Measurements from ENCODE around the gene NDUFAF7. TPM values are rescaled to one million over a fixed set of nuclear protein-coding genes. Genes with fewer than 3 reads are reported as not detected.

Gene NDUFAF7
- total RNA-seq, 1 experiment from 2014 or later = 28.8 TPM

- H3K27me3 ChIP-seq (ENCODE audit: control insufficient read depth, insufficient read depth, low read length) = no peaks in the 10 kb centered on the region
- peak; percentile 33 for DNase-seq
- peak overlapping the region; percentile 88 for H3K4me3 ChIP-seq (ENCODE audit: insufficient read depth, low read depth, low read length)
- H3K36me3 ChIP-seq (replicated peaks; ENCODE audit: control insufficient read depth, insufficient read depth, low read length) = peaks cover 12% of the 10 kb centered on the region
Measured at GRCh38 chr2:37232131-37232933, 874 bp downstream of the NDUFAF7 start.

- H3K36me3 ChIP-seq (replicated peaks; ENCODE audit: control insufficient read depth, insufficient read depth, low read length) = peaks cover 19% of the 10 kb centered on the region
- H3K4me3 ChIP-seq (ENCODE audit: insufficient read depth, low read depth, low read length) = no peak overlapping the region
- no peaks in the 10 kb centered on the region for H3K27me3 ChIP-seq (ENCODE audit: control insufficient read depth, insufficient read depth, low read length)
- DNase-seq = no peak
Measured at GRCh38 chr2:37243435-37243834, 12.0 kb downstream of the NDUFAF7 start.

- peaks cover 19% of the 10 kb centered on the region for H3K36me3 ChIP-seq (replicated peaks; ENCODE audit: control insufficient read depth, insufficient read depth, low read length)
Measured at GRCh38 chr2:37244017-37244416, 12.6 kb downstream of the NDUFAF7 start.

DNA sequence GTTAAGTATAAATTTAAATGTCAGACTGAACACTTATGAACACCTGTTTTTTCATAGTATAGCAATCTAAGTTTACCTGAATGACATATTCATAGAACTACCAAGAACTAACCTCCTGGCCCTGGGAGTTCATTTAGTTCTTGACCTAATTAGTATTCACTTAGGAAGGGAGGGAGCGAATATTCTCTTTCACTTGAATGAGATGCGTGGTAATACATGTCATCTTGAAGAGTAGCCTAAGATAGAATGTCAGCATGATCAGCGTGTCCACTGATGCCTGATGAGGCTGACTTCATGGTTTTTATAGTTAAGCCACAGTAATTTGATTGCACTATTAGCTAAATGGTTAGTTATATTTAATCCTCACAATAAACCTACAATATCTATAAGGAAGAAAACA is 13.3 kb downstream of the NDUFAF7 start:
- no peak for DNase-seq

More at GRCh38 chr2:37244017-37244416, 12.6 kb downstream of the NDUFAF7 start:
- no peak for DNase-seq
- Histone ChIP-seq H3K4me3 (ENCODE audit: insufficient read depth, low read depth, low read length) (no peak overlapping the region), H3K27me3 (ENCODE audit: control insufficient read depth, insufficient read depth, low read length) (no peaks in the 10 kb centered on the region)

DNA sequence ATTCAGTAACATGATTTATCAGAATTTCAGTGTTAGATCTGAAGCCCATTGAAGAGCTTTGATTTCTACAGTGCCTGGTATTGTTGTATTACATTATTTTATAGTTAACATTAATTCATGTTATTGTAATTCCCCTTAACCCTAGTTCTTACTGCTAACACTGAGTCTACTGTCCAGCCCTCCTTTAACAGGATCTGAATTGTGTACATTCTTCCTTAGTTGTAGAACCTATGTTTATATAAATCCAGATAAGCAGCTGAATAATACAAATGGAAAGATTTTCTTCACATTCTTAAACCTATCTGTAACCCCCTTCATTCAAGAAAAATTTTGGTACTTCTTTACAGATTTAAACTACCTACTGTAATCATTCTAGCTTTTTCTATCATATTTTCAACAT is 14.7 kb downstream of the NDUFAF7 start:
- Histone ChIP-seq H3K36me3 (replicated peaks; ENCODE audit: control insufficient read depth, insufficient read depth, low read length) (peaks cover 21% of the 10 kb centered on the region), H3K27me3 (ENCODE audit: control insufficient read depth, insufficient read depth, low read length) (no peaks in the 10 kb centered on the region), H3K4me3 (ENCODE audit: insufficient read depth, low read depth, low read length) (no peak overlapping the region)
- no peak for DNase-seq

More for the DNA sequence above, 13.3 kb downstream of the NDUFAF7 start:
- Histone ChIP-seq H3K36me3 (replicated peaks; ENCODE audit: control insufficient read depth, insufficient read depth, low read length) (peaks cover 21% of the 10 kb centered on the region), H3K27me3 (ENCODE audit: control insufficient read depth, insufficient read depth, low read length) (no peaks in the 10 kb centered on the region), H3K4me3 (ENCODE audit: insufficient read depth, low read depth, low read length) (no peak overlapping the region)

- Histone ChIP-seq H3K27me3 (ENCODE audit: control insufficient read depth, insufficient read depth, low read length) (no peaks in the 10 kb centered on the region), H3K4me3 (ENCODE audit: insufficient read depth, low read depth, low read length) (no peak overlapping the region), H3K36me3 (replicated peaks; ENCODE audit: control insufficient read depth, insufficient read depth, low read length) (peaks cover 24% of the 10 kb centered on the region)
- DNase-seq = no peak
Measured at GRCh38 chr2:37250869-37251740, 19.6 kb downstream of the NDUFAF7 start.

DNA sequence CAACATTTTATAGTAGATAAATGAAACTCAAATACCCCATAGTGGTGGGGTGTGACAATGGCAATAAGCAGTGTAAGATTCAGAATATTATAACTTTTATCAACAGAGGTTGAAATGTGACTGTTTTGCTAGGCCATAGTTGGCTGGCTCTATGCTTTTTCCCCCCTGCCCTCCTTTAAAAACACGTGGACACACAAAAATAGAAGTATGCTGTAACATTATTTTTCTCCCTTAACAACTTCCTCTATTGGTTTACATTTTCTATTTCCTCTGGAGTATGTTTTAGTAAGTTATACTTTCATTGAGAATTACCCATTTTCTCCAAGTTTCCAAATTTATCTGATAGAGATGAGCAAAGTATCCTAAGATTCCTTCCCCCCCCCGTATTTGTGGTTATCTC is 31.1 kb downstream of the NDUFAF7 start:
- Histone ChIP-seq H3K36me3 (replicated peaks; ENCODE audit: control insufficient read depth, insufficient read depth, low read length) (peaks cover 8% of the 10 kb centered on the region), H3K4me3 (ENCODE audit: insufficient read depth, low read depth, low read length) (no peak overlapping the region), H3K27me3 (ENCODE audit: control insufficient read depth, insufficient read depth, low read length) (no peaks in the 10 kb centered on the region)
- no peak for DNase-seq

DNA sequence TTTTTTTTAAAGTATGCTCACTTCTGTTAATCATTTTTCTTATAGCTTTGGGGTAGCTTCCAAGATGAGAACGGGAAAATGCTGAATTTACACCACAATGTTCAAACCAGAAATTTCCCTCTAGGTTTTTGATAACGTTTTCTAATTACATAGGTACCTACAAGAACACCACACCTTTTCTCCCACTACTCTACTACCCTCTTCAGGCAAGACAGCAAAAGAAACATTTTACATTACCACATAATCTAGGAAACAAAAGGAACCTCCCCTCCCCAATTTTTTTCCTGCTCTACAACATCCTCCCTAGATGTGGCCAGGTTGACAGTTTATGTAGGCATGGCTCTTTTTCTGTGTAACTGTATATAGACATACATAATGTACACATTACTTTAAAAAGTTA is 32.4 kb downstream of the NDUFAF7 start:
- DNase-seq = peak; percentile 5
- H3K27me3 ChIP-seq (ENCODE audit: control insufficient read depth, insufficient read depth, low read length) = no peaks in the 10 kb centered on the region
- peaks cover 5% of the 10 kb centered on the region for H3K36me3 ChIP-seq (replicated peaks; ENCODE audit: control insufficient read depth, insufficient read depth, low read length)
- H3K4me3 ChIP-seq (ENCODE audit: insufficient read depth, low read depth, low read length) = no peak overlapping the region

- no peak for DNase-seq
- no peaks in the 10 kb centered on the region for H3K27me3 ChIP-seq (ENCODE audit: control insufficient read depth, insufficient read depth, low read length)
- H3K4me3 ChIP-seq (ENCODE audit: insufficient read depth, low read depth, low read length) = no peak overlapping the region
- peaks cover 4% of the 10 kb centered on the region for H3K36me3 ChIP-seq (replicated peaks; ENCODE audit: control insufficient read depth, insufficient read depth, low read length)
Measured at GRCh38 chr2:37267685-37268084, 36.2 kb downstream of the NDUFAF7 start.

DNA sequence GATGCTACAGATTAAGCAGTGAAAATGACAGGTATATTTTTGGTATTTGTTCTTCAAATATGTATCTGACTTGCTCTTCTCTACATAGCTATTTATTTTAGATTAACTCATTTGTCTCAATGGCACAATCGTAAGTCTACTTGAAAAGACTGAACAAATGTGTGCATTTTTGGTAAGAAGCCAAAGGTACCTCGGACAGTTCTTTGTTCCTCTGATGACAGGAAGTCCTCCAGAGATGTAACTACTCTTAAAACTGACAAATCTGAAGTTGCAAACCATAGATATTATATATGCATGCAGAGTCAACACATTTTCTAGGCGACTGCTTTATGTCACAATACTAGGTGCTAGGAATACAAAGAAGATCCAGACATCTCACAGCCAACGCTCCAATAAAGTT is 36.7 kb downstream of the NDUFAF7 start:
- H3K4me3 ChIP-seq (ENCODE audit: insufficient read depth, low read depth, low read length) = no peak overlapping the region
- no peak for DNase-seq
- H3K27me3 ChIP-seq (ENCODE audit: control insufficient read depth, insufficient read depth, low read length) = no peaks in the 10 kb centered on the region
- peaks cover 4% of the 10 kb centered on the region for H3K36me3 ChIP-seq (replicated peaks; ENCODE audit: control insufficient read depth, insufficient read depth, low read length)

GRCh38 chr2:37271376-37272067 is 40.1 kb downstream of the NDUFAF7 start:
- Histone ChIP-seq H3K36me3 (replicated peaks; ENCODE audit: control insufficient read depth, insufficient read depth, low read length) (peaks cover 4% of the 10 kb centered on the region), H3K27me3 (ENCODE audit: control insufficient read depth, insufficient read depth, low read length) (no peaks in the 10 kb centered on the region), H3K4me3 (ENCODE audit: insufficient read depth, low read depth, low read length) (no peak overlapping the region)
- DNase-seq = no peak

DNA sequence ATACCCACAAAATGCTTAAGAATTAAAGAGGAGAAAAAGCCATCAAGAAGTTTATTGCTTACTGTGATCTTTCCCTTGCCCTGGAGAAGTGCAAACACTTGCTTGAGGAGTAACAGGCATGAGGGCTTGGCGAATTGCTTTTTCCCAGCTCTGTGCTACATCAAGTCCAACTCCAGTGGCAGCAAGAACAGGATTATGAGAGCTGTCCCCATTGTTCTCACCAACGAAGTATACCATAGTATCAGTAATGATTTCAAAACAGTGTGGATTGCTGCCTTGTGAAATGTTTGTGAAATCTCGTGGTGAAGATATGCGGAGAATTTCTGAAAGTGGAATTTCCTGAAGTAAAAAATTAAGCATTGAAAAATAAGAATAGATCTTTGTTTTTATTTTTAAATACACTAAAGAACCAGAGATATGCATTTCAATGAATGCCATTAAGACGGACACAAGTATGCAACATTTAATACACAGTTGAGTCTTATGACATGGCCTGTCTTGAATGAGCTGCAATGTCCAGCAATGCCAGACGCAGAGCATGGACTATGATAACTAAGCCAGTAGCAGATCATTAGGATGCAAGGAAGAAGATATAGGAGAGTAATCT is 43.0 kb downstream of the NDUFAF7 start:
- no peak overlapping the region for H3K4me3 ChIP-seq (ENCODE audit: insufficient read depth, low read depth, low read length)
- no peak for DNase-seq
- H3K27me3 ChIP-seq (ENCODE audit: control insufficient read depth, insufficient read depth, low read length) = no peaks in the 10 kb centered on the region
- peaks cover 2% of the 10 kb centered on the region for H3K36me3 ChIP-seq (replicated peaks; ENCODE audit: control insufficient read depth, insufficient read depth, low read length)

DNA sequence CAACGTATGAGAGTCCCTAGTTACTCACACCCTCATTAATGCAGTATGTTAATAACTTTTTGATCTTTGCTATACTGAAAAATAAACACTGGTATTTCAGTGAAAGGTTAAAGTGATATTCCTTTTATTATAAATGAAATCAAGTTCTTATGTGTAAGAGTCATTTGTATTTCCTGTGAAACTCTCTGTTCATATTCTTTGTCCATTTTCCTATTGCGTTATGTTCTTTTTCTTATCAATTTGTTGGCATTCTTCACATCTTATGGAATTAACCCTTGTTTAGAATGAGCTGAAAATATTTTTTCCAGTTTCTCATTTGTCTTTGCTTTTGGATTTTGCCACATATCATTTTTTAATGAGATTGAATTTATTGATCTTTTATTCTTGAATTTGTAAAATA is 44.8 kb downstream of the NDUFAF7 start:
- no peak overlapping the region for H3K4me3 ChIP-seq (ENCODE audit: insufficient read depth, low read depth, low read length)
- peaks cover 3% of the 10 kb centered on the region for H3K36me3 ChIP-seq (replicated peaks; ENCODE audit: control insufficient read depth, insufficient read depth, low read length)
- H3K27me3 ChIP-seq (ENCODE audit: control insufficient read depth, insufficient read depth, low read length) = no peaks in the 10 kb centered on the region
- no peak for DNase-seq

DNA sequence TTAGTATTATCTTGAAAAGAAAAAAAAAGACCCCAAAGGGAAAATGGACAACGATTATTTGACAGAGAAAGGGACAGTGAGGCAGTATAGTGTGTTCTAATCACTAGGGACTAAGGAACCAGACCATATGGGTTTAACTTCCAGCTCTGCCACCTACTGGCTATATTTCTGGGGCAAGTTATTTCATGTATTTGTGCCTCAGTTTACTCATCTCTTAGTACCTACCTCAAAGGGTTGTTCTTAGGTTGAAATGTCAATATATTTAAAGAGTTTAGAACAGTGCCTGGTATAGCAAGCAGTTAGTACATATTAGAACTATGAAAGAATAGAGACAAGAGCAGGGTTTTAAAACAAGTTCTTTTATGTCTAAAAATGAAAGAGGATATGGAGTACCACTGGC is 50.5 kb downstream of the NDUFAF7 start:
- H3K27me3 ChIP-seq (ENCODE audit: control insufficient read depth, insufficient read depth, low read length) = no peaks in the 10 kb centered on the region
- no peak overlapping the region for H3K4me3 ChIP-seq (ENCODE audit: insufficient read depth, low read depth, low read length)
- DNase-seq = no peak
- peaks cover 8% of the 10 kb centered on the region for H3K36me3 ChIP-seq (replicated peaks; ENCODE audit: control insufficient read depth, insufficient read depth, low read length)
